GM18861 (cell line): Measurements from ENCODE around the gene PLEKHD1.

ENCODE experiments used
- ATAC-seq: cut with Tn5 transposase; IDR thresholded peaks from one replicate; pipeline ENCODE4 v1.9.1; 2021; ENCODE audit not compliant: unreplicated experiment

PLEKHD1 gene

DNA sequence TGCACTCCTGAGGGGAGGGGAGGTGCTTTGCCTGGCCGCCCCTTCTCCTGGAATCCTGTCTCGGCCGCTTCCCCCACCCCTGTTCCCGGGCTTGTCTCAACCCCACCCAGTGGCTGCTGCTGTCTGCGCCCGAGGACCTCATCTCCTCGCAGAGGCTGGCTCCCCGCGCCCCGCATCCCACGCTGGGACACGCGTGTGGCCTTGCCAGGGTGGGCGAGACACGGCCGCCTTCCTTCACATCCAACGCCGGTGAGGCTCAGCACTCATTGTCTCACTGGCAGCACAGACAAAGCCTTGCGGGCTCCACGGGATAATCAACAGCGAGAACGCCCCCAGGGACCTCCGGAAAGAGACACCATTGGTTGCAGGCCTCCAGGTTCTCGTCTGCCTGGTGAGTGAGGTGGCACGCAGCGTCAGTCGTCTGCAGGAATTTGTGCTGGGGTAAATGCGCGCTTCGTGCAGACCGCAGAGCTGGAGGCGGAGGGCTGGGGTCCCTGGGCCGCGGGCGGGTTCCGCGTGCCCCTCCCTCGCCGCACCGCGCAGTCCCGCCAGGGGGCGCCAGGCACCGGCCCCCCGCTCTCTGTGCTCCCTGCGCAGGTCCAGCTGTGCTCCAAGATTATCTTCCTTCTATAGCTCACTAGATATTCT is 63.3 kb downstream of the PLEKHD1 start:
- no peak for ATAC-seq

DNA sequence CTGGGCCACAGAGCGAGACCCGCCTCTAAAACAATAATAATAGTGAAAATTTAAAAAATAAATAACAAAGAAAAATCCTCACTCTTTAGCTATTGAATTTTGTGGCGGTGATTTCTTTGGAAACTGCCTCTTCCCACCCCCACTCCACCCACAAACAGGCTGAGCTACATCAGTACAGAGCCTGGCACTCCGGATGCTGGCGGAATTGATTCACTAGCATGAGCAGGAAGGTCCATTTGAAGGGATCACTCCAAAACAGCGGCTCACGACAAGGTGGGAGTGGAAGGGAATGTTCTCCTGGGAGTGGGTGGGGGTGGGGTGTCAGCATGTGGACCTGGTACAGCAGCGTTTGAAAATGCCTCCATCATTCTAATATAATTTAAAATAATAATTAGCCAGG is 64.0 kb downstream of the PLEKHD1 start:
- ATAC-seq = no peak

DNA sequence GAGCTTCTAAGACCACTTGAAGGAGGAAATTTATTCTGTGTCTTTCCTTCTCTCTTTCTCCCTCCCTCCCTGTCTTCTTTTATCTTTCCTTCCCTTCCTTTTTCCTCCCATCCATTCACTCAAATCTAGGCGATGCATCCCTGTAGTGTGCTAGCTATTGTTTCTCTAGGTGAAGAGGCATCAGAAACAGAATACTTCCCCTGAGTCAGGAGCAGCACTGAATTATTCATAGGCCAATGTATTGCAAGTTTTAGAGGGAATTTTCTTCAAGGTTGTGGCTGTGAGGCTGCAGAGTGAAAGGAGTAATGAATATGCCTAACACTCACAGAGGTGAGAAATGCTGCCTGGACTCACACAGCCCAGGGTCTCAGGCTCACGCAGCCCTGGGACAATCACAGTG is 67.0 kb downstream of the PLEKHD1 start:
- no peak for ATAC-seq

DNA sequence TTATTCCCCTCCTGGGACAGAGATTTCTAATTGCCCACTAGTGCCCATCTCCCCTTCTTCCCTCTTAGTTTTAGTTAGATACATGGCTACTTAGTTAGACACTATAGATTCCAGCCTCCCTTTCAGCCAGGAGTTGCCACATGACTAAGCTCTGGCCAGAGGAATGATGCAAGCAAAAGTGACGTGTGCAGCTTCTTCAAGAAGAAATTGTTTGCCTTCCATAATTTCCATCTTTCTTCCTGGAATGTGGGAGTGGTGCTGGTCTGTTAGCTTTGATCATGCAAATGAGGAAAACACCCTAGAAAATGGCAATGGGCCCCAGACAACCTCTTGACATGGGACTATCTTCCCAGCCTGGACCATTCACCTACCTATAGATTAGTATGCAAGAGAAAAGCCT is 68.7 kb downstream of the PLEKHD1 start:
- no peak for ATAC-seq

DNA sequence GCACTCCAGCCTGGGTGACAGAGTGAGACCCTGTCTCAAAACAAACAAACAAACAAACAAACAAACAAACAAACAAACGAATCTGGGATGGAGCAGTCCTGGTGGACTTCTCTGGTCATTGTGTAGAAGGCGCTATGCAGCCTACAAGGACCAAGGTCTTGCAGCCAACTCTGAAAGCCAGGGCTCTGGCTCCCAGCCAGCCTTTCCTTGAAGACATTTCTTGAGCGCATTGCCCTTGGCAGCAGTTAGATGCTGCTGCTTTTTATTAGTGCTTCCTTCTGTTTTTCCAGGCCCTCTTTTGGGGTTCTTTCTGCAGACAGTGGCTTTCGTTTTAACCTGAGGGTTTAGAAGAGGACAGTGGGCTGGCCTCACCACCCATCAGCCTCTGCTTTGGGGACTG is 70.0 kb downstream of the PLEKHD1 start:
- ATAC-seq = no peak

DNA sequence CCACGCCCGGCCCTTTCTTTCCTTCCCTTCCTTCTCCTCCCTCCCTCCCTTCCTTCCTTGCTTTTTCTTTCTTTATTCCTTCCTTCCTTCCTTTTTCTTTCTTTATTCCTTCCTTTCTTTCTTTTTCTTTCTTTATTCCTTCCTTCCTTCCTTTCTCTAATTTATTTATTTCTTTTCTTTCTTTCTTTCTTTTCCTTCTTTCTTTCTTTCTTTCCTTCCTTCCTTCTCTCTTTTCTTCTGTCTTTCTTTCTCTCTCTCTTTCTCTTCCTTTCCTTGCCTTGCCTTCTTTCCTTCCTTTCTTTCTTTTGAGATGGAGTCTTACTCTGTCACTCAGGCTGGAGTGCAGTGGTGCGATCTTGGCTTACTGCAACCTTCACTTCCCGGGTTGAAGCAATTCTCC is 74.2 kb downstream of the PLEKHD1 start:
- ATAC-seq = no peak

DNA sequence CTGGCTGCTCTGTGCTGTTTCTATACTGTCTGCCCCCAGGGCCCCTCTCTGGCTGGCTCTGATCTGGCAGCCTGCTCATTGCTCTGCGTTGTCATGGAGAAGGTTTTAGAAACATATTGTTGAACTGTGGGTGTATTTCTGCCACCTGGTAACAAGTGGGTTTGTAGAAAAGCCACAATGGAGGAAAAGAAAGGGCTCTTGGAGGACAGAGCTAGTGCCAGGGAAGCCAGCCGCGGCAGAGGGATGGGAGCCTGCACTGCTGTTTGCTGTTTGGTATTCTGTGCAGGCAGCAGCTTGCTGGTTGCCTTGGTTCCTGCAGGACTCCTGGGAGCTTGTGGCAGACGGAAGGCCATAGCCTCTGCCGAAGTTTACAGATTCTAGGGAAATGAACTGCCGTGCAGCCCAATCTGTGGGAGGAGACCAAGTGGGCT is 75.1 kb downstream of the PLEKHD1 start:
- ATAC-seq = no peak

DNA sequence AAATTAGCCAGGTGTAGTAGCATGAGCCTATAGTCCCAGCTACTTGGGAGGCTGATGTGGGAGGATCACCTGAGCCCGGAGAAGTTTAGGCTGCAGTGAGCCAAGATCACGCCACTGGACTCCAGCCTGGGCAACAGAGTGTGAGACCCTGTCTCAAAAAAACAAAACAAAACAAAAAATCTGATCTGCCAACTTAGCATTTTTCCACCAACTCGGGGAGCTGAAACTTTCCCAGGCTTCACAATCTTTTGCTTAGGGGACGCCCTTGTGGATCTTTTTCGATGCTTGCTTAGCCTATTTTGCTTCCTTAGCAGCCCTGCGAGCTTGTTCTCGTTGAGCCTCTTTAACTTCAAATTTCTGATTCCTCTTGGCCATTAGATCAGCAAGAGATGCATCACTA is 76.3 kb downstream of the PLEKHD1 start:
- ATAC-seq = no peak

DNA sequence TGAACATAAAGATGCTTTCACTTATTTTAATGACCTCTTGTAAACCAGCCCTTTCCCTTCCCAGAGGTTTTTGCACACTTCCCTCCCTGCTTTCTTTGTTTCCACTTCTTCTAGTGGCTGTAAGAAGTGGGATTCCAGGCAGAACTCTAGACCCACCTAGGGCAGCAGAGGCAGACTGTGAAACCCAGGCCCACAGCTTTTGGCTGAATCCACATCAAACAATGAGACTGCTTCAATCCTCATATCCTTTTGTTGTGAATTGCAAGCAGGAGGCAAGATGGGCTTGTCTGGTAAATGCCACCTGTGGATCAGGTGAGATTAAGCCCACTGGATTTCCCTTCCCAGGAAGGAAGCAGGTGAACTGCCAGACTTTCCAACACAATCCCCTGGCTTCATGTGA is 77.4 kb downstream of the PLEKHD1 start:
- ATAC-seq = no peak

DNA sequence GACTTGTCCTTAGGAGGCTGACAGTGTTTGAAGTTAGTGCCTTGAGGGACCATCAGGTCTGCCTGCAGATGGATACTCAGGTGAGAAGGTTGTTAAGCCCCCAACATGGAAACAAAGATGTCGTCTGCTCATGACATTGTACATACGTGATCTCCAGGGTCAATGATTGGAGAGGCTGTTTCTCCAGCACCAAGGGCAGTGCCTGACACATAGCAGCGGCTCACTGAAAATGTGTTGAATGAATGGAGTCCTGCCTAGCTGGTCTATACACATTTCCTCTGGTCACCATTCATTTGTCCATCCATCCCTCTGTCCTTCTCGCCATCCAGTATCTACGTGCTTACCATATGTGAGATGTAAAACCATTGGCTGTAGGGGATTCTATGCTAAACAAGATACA is 83.0 kb downstream of the PLEKHD1 start:
- ATAC-seq = no peak

DNA sequence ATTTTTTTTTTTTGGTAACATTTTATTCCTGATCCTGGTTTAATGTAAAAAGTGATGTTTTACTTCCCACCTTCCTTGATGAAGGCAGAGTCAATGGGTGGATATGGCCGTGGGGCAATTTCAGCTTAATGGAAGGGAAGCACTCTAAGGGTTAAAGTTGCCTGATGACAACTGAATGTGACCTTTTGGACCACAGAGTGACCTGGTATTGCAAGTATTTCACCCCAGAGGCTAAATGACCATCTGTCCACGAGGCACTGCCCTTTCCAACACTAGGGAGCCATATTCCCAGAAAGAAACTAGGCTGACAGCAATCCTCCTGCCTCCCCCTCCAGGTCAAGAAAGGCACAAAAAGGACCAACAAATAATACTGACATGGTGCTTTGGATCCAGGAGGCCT is 85.3 kb downstream of the PLEKHD1 start:
- ATAC-seq = no peak

DNA sequence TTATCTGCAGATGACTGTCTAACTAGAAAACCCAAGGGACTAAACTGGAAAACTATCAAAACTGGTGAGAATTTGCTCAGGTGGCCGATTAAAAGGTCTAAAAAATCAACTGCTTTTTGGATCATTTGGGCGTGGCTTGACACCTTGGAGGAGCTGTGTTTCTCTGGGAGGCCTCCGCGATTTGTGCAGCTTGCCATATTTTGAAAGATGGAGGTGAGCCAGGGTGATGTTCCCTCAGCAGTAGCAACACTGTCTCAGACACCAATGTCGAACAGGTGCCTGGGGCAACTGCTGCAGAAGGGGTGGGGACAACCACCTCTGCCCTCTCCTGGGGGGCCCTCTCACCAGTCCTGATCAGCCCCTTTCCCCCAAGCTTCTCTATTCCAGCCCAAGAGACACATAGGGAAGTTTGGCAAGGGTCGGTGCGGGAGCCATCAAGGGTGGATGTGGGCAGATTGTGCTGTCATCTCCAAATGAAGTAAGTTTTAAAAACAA is 86.4 kb downstream of the PLEKHD1 start:
- no peak for ATAC-seq

DNA sequence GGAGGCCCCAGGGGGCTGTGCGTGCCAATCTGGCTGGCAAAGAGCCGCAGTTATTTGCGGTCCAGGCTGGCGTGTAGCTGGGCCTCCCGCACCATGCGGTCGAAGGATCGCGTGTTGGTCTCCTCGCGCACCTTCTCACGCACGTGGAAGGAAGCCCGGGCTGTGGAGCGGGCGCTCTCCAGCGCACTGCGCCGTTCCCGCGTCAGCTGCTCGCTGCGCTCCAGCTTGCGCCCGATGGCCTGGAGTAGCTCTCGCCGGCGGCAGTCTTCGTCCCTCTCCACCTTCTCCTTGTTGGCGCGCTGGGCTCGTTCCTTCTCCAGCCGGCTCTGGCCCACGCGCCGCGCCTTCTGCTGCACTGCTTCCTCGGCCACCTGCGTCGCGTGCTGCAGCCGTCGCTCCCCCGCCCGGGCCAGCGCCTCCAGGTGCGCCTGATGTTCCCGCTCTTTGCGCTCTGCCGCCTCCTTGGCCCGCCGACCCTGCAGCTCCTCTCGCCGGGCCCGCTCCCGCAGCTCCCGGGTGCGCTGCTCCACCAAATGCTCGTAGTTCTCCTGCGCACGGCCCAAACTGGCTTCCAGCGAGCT is 87.0 kb downstream of the PLEKHD1 start:
- ATAC-seq = no peak

DNA sequence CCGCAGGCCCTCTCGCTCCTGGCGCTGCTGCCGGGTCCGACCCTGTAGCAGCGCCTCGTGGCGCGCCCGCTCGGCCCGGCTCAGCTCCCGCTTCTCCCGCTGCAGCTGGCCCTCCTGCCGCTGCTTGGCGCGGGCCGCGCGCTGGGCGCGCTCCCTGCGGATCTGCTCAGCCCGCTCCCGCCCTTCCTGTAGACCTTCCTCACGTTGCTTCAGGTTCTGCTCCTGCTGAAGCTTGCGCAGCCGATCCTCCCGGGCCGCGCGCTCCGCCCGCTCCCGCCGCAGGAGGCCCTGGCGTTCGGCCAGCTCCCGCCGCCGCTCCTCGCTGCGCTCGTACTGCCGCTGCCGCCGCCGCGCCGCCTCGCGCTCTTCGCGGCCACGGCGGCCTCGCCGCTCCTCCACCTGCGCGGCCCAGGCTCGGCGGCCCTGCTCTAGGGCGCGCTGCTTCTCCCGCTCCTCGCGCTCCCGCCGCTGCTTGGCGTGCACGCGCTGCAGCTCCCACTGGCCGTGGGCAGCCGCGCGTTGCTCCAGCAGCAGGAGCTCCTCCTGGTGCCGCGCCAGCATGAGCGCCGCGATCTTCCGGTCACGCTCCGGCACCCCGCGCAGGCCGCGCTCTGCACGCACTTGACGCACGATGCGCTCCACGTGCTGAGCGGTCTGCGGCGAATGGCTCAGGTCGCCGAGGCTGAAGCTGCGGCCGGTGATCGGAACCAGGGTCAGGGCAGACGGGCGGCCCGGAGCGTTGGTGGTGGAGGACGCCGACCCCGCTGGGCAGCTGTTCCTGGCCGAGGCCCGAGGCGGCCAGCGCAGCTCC is 87.7 kb downstream of the PLEKHD1 start:
- ATAC-seq = no peak

DNA sequence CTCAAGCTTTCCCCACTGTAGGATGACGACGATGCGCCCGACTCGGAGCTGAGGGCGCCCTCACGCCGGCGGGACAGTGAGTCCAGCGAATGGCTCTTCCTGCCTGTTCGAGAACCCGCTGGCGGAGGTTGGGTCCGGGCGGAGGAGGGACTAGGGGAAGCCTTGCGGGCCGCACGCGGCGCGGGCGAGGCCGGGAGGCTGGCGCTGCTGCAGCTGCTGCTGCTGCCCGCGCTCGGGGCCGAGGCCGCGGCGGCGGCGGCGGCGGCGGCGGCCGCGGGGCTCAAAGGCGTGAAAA is 88.3 kb downstream of the PLEKHD1 start:
- ATAC-seq = no peak

DNA sequence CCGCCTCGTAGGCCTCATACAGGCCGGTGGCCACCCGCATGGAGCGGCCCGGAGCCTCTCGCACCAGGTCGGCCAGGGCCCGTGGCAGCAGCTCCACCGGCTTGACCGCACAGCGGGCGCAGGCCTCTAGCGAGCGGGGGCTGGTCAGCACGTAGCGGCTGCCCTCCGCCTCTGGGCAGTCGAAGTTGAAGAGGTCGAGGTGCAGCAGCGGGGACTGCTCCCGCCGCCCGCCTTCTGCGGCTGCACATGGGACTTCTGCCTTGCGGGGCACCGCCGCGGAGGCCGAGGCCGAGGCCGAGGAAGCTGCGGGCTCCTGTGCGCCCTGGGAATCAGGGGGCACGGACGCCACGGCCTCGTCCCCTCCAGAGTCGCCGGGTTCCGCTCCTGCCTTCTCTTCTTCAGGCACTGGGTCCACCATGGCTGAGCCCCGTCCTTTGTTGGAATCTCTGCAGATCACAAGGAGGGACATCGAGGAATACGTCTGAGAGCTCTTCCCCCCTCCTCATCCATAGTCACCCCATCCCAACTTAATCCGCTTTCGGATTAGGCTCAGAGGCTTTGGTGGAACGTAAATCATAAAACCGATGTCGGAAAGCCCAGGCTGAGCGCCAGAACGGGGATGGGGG is 88.8 kb downstream of the PLEKHD1 start:
- no peak for ATAC-seq

DNA sequence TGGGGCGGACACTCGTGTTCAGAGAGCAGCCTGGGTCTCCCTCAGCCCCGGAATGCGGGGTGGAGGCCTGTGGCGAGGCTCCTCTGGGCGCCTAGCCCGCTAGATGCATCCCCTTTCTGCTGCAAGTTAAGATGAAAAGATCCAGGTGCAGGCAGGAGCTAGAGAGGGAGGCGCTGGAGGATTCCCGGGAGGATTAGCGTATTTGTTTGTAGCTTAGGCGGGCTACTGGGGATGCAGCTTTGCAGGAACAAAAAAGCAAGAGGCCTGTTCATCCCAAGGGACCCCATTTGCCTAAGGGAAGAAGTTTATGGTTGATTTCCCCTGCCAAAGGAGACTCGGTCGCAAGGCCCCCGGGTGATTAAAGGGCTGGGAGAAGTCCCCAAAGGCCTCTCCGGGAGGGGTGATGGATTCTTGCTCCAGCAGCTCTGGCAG is 89.3 kb downstream of the PLEKHD1 start:
- no peak for ATAC-seq

DNA sequence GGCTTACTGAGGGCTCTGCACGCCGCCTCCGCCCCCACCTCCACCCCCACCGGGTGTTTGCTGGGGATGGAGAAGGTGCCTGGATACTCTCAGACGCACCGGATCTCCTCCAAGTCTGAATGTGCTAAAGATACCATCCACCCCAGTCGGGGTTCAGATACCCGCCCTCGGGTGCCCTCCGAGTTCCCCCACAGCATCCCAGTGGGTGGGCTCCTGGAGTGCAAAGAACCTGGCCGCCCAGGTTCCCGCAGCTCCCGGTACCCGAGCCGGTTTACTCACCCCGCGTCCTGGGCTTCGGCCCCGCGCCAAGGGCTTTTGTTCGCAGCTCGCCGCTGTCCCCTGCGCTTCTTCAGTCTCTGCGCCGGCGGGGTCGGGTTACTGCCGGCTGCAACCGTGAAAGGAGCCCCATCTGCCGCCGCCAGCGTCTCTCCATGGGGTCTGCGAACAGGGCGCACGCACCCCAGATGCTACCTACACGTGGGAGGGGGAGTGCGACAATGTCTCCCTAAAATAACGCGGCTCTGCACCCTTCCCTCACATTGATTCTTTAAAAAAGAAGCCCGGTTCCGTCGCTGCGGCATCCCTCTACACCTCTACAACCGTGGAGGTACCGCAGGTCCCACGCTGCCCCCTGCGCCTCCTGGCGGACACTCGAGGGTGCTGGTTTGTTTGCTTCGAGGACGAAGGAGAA is 89.9 kb downstream of the PLEKHD1 start, which contains the start of gene CCDC177:
CCDC177 (minus strand) TSS at position 609 of the 691 bp plus-strand sequence. CDS start 1,249 bp downstream, outside the sequence.
- ATAC-seq = no peak

DNA sequence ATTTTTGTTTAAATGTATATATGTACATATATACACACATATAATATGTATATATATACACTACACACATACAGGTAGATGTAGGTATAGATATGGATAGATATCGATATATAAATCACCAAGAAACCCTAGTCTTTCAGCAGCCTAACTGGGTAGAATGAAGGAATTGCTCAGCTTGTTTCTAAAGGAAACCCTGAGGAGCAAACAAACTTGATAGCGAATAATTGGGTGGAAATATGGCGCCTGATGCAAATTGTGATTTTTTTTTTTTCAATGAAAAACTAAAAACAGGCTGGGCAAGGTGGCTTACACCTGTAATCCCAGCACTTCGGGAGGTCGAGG is 90.4 kb downstream of the PLEKHD1 start:
- ATAC-seq = no peak

DNA sequence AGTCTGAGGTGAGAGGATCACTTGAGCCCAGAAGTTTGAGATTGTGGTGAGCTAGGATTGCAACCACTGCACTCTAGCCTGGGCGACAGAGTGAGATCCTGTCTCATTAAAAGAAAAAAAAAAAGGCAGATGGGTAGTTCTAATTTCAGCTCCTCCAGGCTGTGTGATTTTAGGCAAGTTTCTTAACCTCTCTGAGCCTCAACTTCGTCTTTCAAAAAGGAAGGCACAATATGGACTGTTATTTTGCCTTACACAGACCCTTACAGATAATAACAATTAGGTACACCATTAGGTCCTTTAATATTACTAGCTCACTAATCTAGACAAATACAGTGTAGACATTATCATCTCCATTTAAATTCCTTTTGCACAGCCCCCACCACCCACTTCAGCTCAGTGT is 94.9 kb downstream of the PLEKHD1 start:
- no peak for ATAC-seq

DNA sequence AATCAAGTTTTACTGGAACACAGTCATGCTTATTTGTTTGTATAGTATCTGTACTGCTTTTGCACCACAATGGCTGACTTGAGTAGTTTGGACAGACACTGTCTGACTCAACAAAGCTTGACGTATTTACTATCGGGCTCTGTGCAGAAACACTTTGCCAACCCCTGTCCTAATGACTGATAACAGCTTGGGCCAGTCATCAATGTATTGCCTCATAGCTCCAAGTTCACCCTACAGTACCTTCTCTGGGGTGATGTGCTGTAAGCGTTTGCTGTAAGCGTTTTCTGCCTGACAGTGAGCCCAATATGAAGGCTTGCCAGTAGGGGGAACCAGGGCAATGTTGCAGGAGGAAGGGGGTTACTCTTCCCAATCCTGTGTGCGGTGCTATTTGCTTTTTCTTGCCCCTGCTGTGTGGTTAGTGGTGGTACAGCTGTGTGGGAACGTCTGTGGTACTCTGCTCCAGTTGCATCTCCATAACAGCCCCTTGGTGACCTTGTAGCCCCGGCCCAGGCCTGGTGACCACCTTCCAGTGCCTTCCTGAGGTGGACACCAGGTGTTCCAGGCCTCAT is 95.6 kb downstream of the PLEKHD1 start:
- no peak for ATAC-seq
